GM12801 (cell line): ENCODE measurements around the gene ROR1.

Experiments
- TF ChIP-seq, protein P1 (sequence below): IDR thresholded peaks from one replicate; pipeline ENCODE4 v1.5.1; 2011; ENCODE audit warnings: control low read depth; ENCODE audit not compliant: insufficient read length; ENCODE audit errors: extremely low read depth

Gene ROR1

DNA sequence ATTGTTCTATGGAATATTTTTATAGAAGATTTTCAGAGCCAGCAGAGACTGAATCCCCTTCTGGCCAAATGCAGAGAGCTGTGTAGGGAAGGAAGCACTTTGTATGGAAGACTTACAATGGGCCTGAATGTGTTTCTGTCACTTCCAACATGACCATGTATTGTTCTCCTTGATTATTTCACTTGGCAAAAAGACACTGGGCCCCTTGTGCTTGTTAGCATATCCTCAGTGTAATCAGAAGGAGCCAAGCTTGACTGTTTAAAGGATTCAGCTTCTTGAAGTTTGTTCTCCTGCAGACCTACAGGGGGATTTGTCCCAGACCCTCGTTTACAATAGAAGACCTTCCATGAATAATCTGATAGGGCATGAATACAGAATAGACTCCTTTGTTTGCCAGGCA lies 381.5 kb downstream of the ROR1 start:
- TF ChIP-seq, protein P1, sequence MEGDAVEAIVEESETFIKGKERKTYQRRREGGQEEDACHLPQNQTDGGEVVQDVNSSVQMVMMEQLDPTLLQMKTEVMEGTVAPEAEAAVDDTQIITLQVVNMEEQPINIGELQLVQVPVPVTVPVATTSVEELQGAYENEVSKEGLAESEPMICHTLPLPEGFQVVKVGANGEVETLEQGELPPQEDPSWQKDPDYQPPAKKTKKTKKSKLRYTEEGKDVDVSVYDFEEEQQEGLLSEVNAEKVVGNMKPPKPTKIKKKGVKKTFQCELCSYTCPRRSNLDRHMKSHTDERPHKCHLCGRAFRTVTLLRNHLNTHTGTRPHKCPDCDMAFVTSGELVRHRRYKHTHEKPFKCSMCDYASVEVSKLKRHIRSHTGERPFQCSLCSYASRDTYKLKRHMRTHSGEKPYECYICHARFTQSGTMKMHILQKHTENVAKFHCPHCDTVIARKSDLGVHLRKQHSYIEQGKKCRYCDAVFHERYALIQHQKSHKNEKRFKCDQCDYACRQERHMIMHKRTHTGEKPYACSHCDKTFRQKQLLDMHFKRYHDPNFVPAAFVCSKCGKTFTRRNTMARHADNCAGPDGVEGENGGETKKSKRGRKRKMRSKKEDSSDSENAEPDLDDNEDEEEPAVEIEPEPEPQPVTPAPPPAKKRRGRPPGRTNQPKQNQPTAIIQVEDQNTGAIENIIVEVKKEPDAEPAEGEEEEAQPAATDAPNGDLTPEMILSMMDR, result no peak

DNA sequence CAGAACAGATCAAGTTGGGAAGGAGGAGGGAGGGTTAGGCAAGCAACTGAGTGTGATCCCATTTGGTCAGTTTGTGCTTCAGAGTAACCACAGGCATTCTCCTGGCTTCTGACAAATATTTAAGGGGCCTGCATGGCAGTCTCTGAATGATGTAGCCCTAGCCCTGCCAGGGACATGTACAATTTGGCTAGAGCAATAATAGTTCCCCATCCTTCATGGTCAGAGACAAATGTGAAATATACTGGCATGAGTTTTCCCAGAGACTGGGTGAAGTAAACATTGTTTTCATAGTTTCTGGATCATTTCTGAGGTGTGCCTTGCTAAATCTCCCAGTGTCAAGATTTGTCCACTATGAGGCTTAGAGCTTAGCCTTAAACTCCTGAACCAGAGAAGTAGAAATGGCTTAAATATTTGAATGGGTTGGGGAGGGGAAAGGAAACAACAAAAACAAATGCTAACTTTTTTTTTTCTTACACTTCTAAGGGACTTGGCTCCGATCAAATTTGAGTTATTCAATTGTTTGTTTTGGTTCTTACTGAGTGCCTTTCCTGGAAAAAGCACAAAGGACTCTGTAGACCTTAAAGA lies 387.6 kb downstream of the ROR1 start:
- TF ChIP-seq, protein P1, result no peak

DNA sequence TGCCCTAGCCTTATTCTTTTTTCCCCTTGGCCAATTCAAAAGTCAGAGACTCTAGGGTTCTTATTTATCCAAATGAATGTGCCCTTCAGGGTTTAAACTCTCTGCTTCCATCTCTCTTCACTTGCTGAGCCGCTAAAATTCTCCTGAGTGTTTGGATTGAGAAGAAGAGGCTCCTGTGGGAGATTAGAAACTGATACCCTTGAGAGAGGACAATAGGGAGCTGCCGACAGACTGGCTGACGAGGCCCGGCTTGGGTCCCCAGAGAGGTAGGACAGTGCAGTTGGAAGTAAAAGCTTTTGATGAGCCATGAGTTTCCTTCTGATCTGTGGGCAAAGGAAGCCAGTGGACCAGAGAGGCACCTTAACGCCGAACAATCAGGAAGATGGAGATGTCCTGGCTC lies 388.3 kb downstream of the ROR1 start:
- TF ChIP-seq, protein P1, result no peak

DNA sequence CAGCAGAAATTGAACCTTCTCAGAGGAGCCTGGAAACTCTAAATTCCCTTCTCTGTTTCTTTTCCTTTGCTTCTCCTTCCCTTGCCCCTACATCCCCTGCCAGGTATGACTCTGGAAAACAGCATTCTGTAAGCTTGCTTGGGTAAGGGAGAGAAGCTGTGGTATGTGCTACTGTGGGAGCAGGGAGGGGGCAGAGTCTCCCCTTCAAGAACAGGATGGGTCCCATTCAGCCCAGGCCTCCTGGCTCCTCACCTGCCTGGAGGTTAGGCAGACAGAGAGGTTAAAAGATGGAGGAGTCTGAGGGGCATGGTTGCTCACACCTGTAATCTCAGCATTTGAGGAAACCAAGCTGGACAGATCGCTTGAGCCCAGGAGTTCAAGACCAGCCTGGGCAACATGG lies 389.0 kb downstream of the ROR1 start:
- TF ChIP-seq, protein P1, result no peak

DNA sequence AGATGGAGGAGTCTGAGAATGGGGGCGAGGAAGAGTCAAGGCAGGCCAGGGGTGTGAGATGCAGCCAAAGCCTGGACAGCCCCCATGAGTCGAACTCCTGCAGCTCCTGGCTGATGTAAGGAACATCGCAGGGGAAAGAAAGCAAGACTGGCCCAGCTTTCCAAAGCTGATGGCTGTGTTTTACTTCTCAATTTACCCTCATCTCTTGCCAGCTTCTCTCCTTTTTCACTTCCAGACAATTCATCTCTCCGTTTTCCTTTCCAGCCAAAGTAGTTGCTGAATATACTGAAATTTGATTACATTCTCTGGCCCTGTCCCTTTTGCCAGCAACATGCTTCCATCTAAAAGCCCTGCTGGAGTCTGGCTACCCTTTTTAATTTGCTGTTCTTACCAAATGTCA lies 389.6 kb downstream of the ROR1 start:
- TF ChIP-seq, protein P1, result no peak

DNA sequence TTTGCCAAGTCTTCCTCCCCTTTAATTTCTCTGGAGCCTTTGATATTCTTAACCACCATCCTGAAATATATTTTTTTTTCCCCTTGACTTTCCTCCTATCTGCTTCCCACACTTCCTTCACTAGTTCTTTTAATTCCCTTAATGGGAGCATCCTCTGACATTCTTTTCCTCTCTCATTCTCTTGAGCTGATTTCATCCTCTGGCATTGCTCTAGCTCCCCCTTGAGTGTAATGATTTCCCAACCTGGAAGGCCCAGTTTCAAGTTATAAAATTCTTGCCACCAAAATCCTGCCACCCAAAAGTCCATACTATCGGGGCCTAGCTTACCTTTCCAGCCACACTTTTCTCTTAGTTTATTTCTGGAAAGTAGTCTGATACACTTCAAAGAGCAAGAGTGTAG lies 390.2 kb downstream of the ROR1 start:
- TF ChIP-seq, protein P1, result no peak

DNA sequence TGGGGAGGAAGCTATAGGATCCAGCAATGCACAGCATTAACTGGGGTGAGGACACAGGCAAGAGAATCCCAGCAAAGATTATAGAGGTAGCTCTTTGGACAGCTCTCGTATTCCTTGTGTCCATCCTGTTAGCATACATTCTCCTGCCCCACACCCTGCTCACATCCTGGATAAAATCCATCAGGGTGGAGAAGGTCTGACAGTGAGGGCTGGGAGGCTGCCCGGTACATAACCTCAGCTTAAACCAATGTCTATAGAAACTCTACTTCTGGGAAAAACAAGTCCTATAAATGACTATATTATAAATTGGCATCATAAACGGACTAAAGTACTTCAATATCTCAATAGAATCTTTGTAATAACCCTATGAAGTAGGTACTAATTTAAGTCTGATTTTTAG lies 392.8 kb downstream of the ROR1 start:
- TF ChIP-seq, protein P1, result no peak

DNA sequence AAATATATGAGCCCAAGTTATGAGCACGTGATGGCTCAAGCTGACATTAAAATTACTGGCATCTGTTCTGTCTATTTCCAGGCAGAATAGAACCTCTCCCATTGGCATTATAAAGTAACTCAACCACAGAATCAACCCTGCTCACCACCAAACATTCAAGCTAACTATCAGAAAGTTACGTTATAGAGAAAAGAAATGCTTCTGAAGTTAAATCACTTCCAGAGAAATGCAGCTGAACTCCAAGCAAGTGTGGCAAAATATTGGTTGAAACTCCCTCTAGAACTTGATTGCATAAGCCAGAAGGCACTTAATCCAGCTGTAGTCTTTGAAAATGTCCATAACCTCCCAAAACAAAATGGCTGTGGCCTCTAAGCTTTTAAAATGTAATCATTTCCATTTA lies 393.4 kb downstream of the ROR1 start:
- TF ChIP-seq, protein P1, result no peak
